Erythroblast (primary cell): ENCODE measurements around the gene SBNO2.
"Not testable (repeated sequence)": the region's sequence is repeated elsewhere in the genome, so short reads cannot be mapped to it uniquely, and the experiment has no call there.

Experiments used
- DNase-seq, 2 experiments: peaks; one replicate each; lab custom pipeline; 2025; lab: John Stamatoyannopoulos, UW
- GATA1 ChIP-seq: IDR thresholded peaks from 2 replicates; pipeline ENCODE4 v1.6.1; 2011; ENCODE audit warnings: low read depth, mild to moderate bottlenecking, control low read depth, low read length, moderate library complexity
- POLR2A ChIP-seq: IDR thresholded peaks from 2 replicates; pipeline ENCODE4 v1.6.1; 2011; ENCODE audit warnings: mild to moderate bottlenecking, low read length

SBNO2 gene

GRCh38 chr19:1125601-1126467, 48.2 kb downstream of the SBNO2 start:
- DNase-seq, result peak in 1 of 2 experiments; percentile 68

GRCh38 chr19:1123885-1124677, 50.0 kb downstream of the SBNO2 start:
- no peak for TF ChIP-seq GATA1
- TF ChIP-seq POLR2A, result no peak
- DNase-seq, result no peak

More at GRCh38 chr19:1125601-1126467, 48.2 kb downstream of the SBNO2 start:
- TF ChIP-seq POLR2A (no peak), GATA1 (no peak)

- TF ChIP-seq GATA1 (no peak), POLR2A (no peak)
Measured at GRCh38 chr19:1123381-1123780, 50.7 kb downstream of the SBNO2 start.

GRCh38 chr19:1122972-1123363, 51.1 kb downstream of the SBNO2 start:
- DNase-seq, result peak; percentile 81 to 84
- TF ChIP-seq GATA1 (no peak), POLR2A (no peak)

More at GRCh38 chr19:1123381-1123780, 50.7 kb downstream of the SBNO2 start:
- DNase-seq, result no peak

- TF ChIP-seq GATA1 (no peak), POLR2A (no peak)
- no peak for DNase-seq
Measured at GRCh38 chr19:1122021-1122971, 51.8 kb downstream of the SBNO2 start.

- DNase-seq, result no peak
- TF ChIP-seq POLR2A, result no peak
- no peak for TF ChIP-seq GATA1
Measured at GRCh38 chr19:1121395-1121794, 52.7 kb downstream of the SBNO2 start.

- TF ChIP-seq POLR2A (no peak), GATA1 (no peak)
- no peak for DNase-seq
Measured at GRCh38 chr19:1119475-1120217, 54.4 kb downstream of the SBNO2 start.

GRCh38 chr19:1118999-1119398, 55.1 kb downstream of the SBNO2 start:
- TF ChIP-seq GATA1 (no peak), POLR2A (no peak)
- DNase-seq, result no peak

- no peak for TF ChIP-seq POLR2A
- no peak for TF ChIP-seq GATA1
- DNase-seq, result no peak
Measured at GRCh38 chr19:1117654-1118053, 56.4 kb downstream of the SBNO2 start.

- TF ChIP-seq GATA1 (no peak), POLR2A (no peak)
Measured at GRCh38 chr19:1116726-1117581, 57.1 kb downstream of the SBNO2 start.

GRCh38 chr19:1115646-1116420, 58.2 kb downstream of the SBNO2 start:
- TF ChIP-seq POLR2A, result no peak
- TF ChIP-seq GATA1, result no peak
- DNase-seq, result no peak

More at GRCh38 chr19:1116726-1117581, 57.1 kb downstream of the SBNO2 start:
- DNase-seq, result no peak

GRCh38 chr19:1114728-1115127, 59.3 kb downstream of the SBNO2 start:
- not testable (repeated sequence) for DNase-seq
